ENCODE measurements around the gene METTL2A. TPM values are rescaled to one million over a fixed set of nuclear protein-coding genes. Genes with fewer than 3 reads are reported as not detected.
"Not testable (repeated sequence)": the region's sequence is repeated elsewhere in the genome, so short reads cannot be mapped to it uniquely, and the experiment has no call there.

The METTL2A gene, protein sequence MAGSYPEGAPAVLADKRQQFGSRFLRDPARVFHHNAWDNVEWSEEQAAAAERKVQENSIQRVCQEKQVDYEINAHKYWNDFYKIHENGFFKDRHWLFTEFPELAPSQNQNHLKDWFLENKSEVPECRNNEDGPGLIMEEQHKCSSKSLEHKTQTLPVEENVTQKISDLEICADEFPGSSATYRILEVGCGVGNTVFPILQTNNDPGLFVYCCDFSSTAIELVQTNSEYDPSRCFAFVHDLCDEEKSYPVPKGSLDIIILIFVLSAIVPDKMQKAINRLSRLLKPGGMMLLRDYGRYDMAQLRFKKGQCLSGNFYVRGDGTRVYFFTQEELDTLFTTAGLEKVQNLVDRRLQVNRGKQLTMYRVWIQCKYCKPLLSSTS
- total RNA-seq = 10 to 100 TPM in 6 of 7 donors, 1 to 10 TPM in 1; 9.8 to 23.0 (median 15.2) TPM
- 10 to 100 TPM in 1 of 2 donors, 1 to 10 TPM in 1; 7.3 to 17.6 TPM for polyA plus RNA-seq
- long read RNA-seq, donor 1, transcript METTL2A-201 (9 exons, 2,537 nt) = major isoform, 49 of 92 reads
- long read RNA-seq, donor 1, transcript METTL2A-202 (8 exons, 1,556 nt) = minor isoform, 31 of 92 reads
- long read RNA-seq, donor 1, partial matches to known transcripts = 5 of 92 reads
- long read RNA-seq, donor 1, other reads (novel, unspliced or antisense) = 7 of 92 reads
- long read RNA-seq, donor 2, transcript METTL2A-201 (9 exons, 2,537 nt) = major isoform, 7 of 8 reads
- long read RNA-seq, donor 2, partial matches to known transcripts = 0 of 8 reads
- long read RNA-seq, donor 2, other reads (novel, unspliced or antisense) = 0 of 8 reads
- long read RNA-seq, donor 3, transcript METTL2A-201 (9 exons, 2,537 nt) = major isoform, 6 of 10 reads
- long read RNA-seq, donor 3, partial matches to known transcripts = 0 of 10 reads
- long read RNA-seq, donor 3, other reads (novel, unspliced or antisense) = 1 of 10 reads

- H3K36me3 ChIP-seq; H3K9me3 ChIP-seq; H3K27me3 ChIP-seq; H3K27ac ChIP-seq; intact Hi-C loops (cut with DNase I); H3K4me1 ChIP-seq (ENCODE audit: insufficient read depth): not testable (repeated sequence)
- DNase-seq = peak; percentile 66 to 81 (median 76)
- H3K4me3 ChIP-seq = peak within 1 kb of the TSS; percentile 82
- WGBS, 3 donors = 0 to 1% (median 0%) methylated on average over 50 to 58 of the region's 58 CpGs
Measured at GRCh38 chr17:62423647-62424461, at the start of gene METTL2A. Gene METTL2A (plus strand): TSS chr17:62423897. CDS start chr17:62423903, 6 bp downstream.

- H3K27me3 ChIP-seq = no peaks in the 10 kb centered on the region
- no peak within 1 kb of the TSS for H3K27ac ChIP-seq
- TF ChIP-seq, protein P1, sequence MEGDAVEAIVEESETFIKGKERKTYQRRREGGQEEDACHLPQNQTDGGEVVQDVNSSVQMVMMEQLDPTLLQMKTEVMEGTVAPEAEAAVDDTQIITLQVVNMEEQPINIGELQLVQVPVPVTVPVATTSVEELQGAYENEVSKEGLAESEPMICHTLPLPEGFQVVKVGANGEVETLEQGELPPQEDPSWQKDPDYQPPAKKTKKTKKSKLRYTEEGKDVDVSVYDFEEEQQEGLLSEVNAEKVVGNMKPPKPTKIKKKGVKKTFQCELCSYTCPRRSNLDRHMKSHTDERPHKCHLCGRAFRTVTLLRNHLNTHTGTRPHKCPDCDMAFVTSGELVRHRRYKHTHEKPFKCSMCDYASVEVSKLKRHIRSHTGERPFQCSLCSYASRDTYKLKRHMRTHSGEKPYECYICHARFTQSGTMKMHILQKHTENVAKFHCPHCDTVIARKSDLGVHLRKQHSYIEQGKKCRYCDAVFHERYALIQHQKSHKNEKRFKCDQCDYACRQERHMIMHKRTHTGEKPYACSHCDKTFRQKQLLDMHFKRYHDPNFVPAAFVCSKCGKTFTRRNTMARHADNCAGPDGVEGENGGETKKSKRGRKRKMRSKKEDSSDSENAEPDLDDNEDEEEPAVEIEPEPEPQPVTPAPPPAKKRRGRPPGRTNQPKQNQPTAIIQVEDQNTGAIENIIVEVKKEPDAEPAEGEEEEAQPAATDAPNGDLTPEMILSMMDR (IDR thresholded peaks at IDR 0.05) = no peak
- no peak for TF ChIP-seq EP300 (IDR thresholded peaks at IDR 0.05)
- TF ChIP-seq POLR2A (IDR thresholded peaks at IDR 0.05) = no peak
- 85 to 88% (median 85%) methylated on average over 3 of the region's 3 CpGs for WGBS, 3 donors
- H3K4me1 ChIP-seq (ENCODE audit: insufficient read depth) = no peaks in the 10 kb centered on the region
- no peaks in the 10 kb centered on the region for H3K36me3 ChIP-seq
- H3K9me3 ChIP-seq = no peaks in the 10 kb centered on the region
- intact Hi-C loops (cut with DNase I) = no loop called here
- DNase-seq = no peak
- no peak within 1 kb of the TSS for H3K4me3 ChIP-seq
Measured at GRCh38 chr17:62380253-62380652, 43.4 kb upstream of the METTL2A start, which contains the start of gene EFCAB3. Gene EFCAB3 (plus strand): TSS chr17:62380553. CDS start chr17:62382980, 2,427 bp downstream.

GRCh38 chr17:62381561-62381960 is 42.1 kb upstream of the METTL2A start:
- H3K27ac ChIP-seq = no peak overlapping the region
- no peak for DNase-seq
- WGBS, 3 donors = 79 to 86% (median 82%) methylated on average over 18 of the region's 18 CpGs
- H3K9me3 ChIP-seq = no peaks in the 10 kb centered on the region
- intact Hi-C loops (cut with DNase I) = no loop called here
- H3K27me3 ChIP-seq = no peaks in the 10 kb centered on the region
- no peak overlapping the region for H3K4me3 ChIP-seq
- H3K4me1 ChIP-seq (ENCODE audit: insufficient read depth) = no peaks in the 10 kb centered on the region
- H3K36me3 ChIP-seq = no peaks in the 10 kb centered on the region
- TF ChIP-seq, protein P1 (IDR thresholded peaks at IDR 0.05) = no peak
- TF ChIP-seq POLR2A (IDR thresholded peaks at IDR 0.05) = no peak

DNA sequence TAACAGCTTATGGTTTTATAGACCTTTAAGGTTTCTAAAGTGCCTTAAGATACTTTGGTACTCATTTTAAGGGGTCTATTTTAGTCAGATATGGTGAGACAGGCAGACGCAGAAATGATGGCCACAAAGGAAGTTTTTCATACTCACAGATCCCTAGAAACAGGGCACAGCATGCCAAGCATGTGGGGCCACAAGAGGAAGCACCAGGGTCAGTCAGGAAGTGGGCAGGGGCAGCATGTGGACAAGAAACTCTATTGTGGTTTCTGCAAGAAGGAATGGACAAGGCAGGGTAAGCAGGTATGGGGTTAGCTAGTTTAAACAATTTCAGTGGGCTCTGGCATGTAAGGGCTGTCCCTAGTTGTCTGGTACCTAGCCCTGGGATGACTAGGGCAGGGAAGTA is 34.8 kb upstream of the METTL2A start:
- no peak for DNase-seq
- Histone ChIP-seq H3K4me1 (ENCODE audit: insufficient read depth) (no peaks in the 10 kb centered on the region), H3K27ac (no peak overlapping the region), H3K4me3 (no peak overlapping the region), H3K9me3 (no peaks in the 10 kb centered on the region), H3K27me3 (no peaks in the 10 kb centered on the region), H3K36me3 (no peaks in the 10 kb centered on the region)
- no peak for TF ChIP-seq EP300 (IDR thresholded peaks at IDR 0.05)
- no peak for TF ChIP-seq POLR2A (IDR thresholded peaks at IDR 0.05)
- TF ChIP-seq, protein P1 (IDR thresholded peaks at IDR 0.05) = no peak
- 64 to 74% (median 69%) methylated on average over 1 of the region's 1 CpG for WGBS, 3 donors
- intact Hi-C loops (cut with DNase I) = no loop called here
